HepG2 (cell line): ENCODE measurements around the gene TUBB4A. TPM values are rescaled to one million over a fixed set of nuclear protein-coding genes. Genes with fewer than 3 reads are reported as not detected.

ENCODE experiments used
- ARID2 ChIP-seq: sonication (generic); formaldehyde crosslinking; IDR thresholded peaks from 2 replicates; pipeline ENCODE4 v1.8.1; 2022; ENCODE audit warnings: mild to moderate bottlenecking, missing genetic modification reagents, borderline replicate concordance
- BHLHE40 ChIP-seq: IDR thresholded peaks from 2 replicates; pipeline ENCODE4 v1.6.1; 2011; ENCODE audit warnings: low read length, improper control_type of control experiment
- CSRNP2 ChIP-seq: sonication (generic); formaldehyde crosslinking; conservative IDR thresholded peaks from 2 replicates; pipeline ENCODE4 v1.8.0; 2022; ENCODE audit warnings: low read depth, missing genetic modification reagents
- HINFP ChIP-seq: sonication (generic); formaldehyde crosslinking; IDR thresholded peaks from 2 replicates; pipeline ENCODE4 v1.4.0; 2020; ENCODE audit warnings: low read depth, mild to moderate bottlenecking, missing genetic modification reagents
- KDM3A ChIP-seq: IDR thresholded peaks from 2 replicates; pipeline ENCODE4 v1.6.1; 2018; ENCODE audit warnings: low read depth, missing compliant biosample characterization
- MEF2D ChIP-seq: sonication (generic); formaldehyde crosslinking; IDR thresholded peaks from 2 replicates; pipeline ENCODE4 v1.5.1; 2020; ENCODE audit warnings: mild to moderate bottlenecking, missing genetic modification reagents
- MYNN ChIP-seq: sonication (generic); formaldehyde crosslinking; IDR thresholded peaks from 2 replicates; pipeline ENCODE4 v1.4.0; 2020; ENCODE audit warnings: mild to moderate bottlenecking, low read depth, missing genetic modification reagents
- NCOR1 ChIP-seq: fragments of 200-600 bp; sonication (generic); IDR thresholded peaks from 2 replicates; pipeline ENCODE4 v1.7.0; 2017; ENCODE audit warnings: antibody characterized with exemption, low read length, borderline replicate concordance
- NRL ChIP-seq: sonication (generic); formaldehyde crosslinking; IDR thresholded peaks from 2 replicates; pipeline ENCODE4 v1.5.0; 2020; ENCODE audit warnings: missing genetic modification reagents, mild to moderate bottlenecking, moderate library complexity, borderline replicate concordance
- POGZ ChIP-seq: sonication (generic); formaldehyde crosslinking; IDR thresholded peaks from 2 replicates; pipeline ENCODE4 v1.4.0; 2020; ENCODE audit warnings: mild to moderate bottlenecking, missing genetic modification reagents
- SNAPC4 ChIP-seq: sonication (generic); formaldehyde crosslinking; IDR thresholded peaks from 2 replicates; pipeline ENCODE4 v1.4.0; 2020; ENCODE audit warnings: mild to moderate bottlenecking, missing genetic modification reagents
- TFDP1 ChIP-seq: IDR thresholded peaks from 2 replicates; pipeline ENCODE4 v1.6.1; 2016; ENCODE audit warnings: missing compliant biosample characterization, missing genetic modification reagents, borderline replicate concordance
- ZBTB2 ChIP-seq: sonication (generic); formaldehyde crosslinking; IDR thresholded peaks from 2 replicates; pipeline ENCODE4 v1.8.0; 2022; ENCODE audit warnings: low read depth, missing genetic modification reagents
- ZFAT ChIP-seq: sonication (generic); formaldehyde crosslinking; conservative IDR thresholded peaks from 2 replicates; pipeline ENCODE4 v1.8.1; 2023; ENCODE audit warnings: missing genetic modification reagents, inconsistent platforms
- ZNF343 ChIP-seq: sonication (generic); formaldehyde crosslinking; IDR thresholded peaks from 2 replicates; pipeline ENCODE4 v1.4.0; 2020; ENCODE audit warnings: mild to moderate bottlenecking, missing genetic modification reagents
- ZSCAN22 ChIP-seq: sonication (generic); formaldehyde crosslinking; IDR thresholded peaks from 2 replicates; pipeline ENCODE4 v1.4.0; 2020; ENCODE audit warnings: mild to moderate bottlenecking, missing genetic modification reagents
- polyA plus RNA-seq, 8 experiments: library from polyadenylated mRNA; depleted of rRNA in 3 of 8; stranded (reverse) in 7 of 8; unstranded in 1 of 8; fragments of >200 nt; fragmentation: Illumina TruSeq in 4 of 8; extraction: Trizol in 4 of 8; gene quantifications; 2 replicates each; pipeline versions ENCODE4 v1.2.1 to v1.2.3, GENCODE V29; 2011 to 2016; ENCODE audit warnings: low read depth in 4 of 8, missing spikeins in 1 of 8, mixed read lengths in 1 of 8; ENCODE audit not compliant: insufficient read depth in 1 of 8
- total RNA-seq, 5 experiments: library from RNA; depleted of rRNA; stranded (reverse); fragments of >200 nt; fragmentation: Illumina TruSeq; extraction: Trizol; gene quantifications; 2 replicates each; pipeline ENCODE4 v1.2.3, GENCODE V29; 2016; ENCODE audit warnings: low read depth in 1 of 5

Gene TUBB4A
- total and polyA plus RNA-seq, 2 of the 13 experiments (the other 11 are each of a cell fraction or from before 2014, with no cell fraction given) = not detected

- TF ChIP-seq KDM3A (CRISPR knock-in tag) (0 out of 2 replicates have a peak, but pooled peaks have one; percentile 59), NCOR1 (peak; percentile 28; the same call in 1 of the 2 replicates), TFDP1 (CRISPR knock-in tag) (peak; percentile 70; the same call in 1 of the 2 replicates), POGZ (CRISPR knock-in tag) (no peak), ZSCAN22 (CRISPR knock-in tag) (no peak), MEF2D (CRISPR knock-in tag) (no peak), BHLHE40 (no peak), ZNF343 (CRISPR knock-in tag) (peak; percentile 64; the same call in 1 of the 2 replicates), HINFP (CRISPR knock-in tag) (0 out of 2 replicates have a peak, but pooled peaks have one; percentile 62), MYNN (no peak), ZBTB2 (no peak), CSRNP2 (CRISPR knock-in tag) (no peak), SNAPC4 (CRISPR knock-in tag) (no peak), ZFAT (no peak), NRL (0 out of 2 replicates have a peak, but pooled peaks have one; percentile 12), ARID2 (CRISPR knock-in tag) (no peak)
Observed at GRCh38 chr19:6460099-6460884, 41.8 kb downstream of the TUBB4A start (continued).
